GM21528 (cell line): ENCODE measurements around the gene ANTXRL.
"Not testable (repeated sequence)": the region's sequence is repeated elsewhere in the genome, so short reads cannot be mapped to it uniquely, and the experiment has no call there.

Source experiments
- ATAC-seq: cut with Tn5 transposase; IDR thresholded peaks from one replicate; pipeline ENCODE4 v1.9.1; 2021; ENCODE audit warnings: mild to moderate bottlenecking, moderate library complexity; ENCODE audit not compliant: unreplicated experiment, low FRiP score

The ANTXRL gene

GRCh38 chr10:46305079-46305818, 18.5 kb downstream of the ANTXRL start:
- no peak for ATAC-seq

GRCh38 chr10:46305986-46306385, 19.2 kb downstream of the ANTXRL start:
- no peak for ATAC-seq

DNA sequence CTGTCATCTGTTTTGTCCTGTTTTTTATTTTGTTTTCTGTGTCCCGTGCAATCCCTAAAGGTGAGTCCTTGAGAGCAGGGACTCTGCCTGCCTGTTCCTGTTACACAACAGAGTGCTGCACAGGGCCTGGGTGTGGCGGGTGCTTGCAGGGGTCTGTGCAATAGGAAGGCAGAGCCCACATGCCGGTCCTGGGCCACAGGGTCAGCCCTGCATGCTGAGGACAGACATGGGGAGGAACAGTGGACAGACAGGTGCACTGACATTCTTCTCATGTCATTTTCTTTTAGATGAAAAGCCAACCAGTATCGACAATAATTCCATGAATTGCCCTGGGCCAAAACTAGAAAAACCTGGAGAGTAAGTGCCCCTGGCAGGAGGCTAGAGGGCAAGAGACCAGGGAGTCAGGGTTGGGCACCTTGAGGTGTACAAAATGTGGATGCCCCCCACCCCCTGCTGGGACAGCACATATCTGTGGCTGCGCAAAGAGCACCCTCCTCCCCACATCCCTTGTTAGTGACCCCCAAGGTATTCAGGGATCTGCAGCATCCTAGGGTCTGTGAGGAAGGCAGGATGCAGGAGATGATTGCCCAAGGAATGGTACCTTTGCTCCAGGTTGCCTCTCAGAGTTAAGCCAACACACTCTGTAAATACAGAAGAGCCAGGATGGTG, 19.9 kb downstream of the ANTXRL start:
- no peak for ATAC-seq

DNA sequence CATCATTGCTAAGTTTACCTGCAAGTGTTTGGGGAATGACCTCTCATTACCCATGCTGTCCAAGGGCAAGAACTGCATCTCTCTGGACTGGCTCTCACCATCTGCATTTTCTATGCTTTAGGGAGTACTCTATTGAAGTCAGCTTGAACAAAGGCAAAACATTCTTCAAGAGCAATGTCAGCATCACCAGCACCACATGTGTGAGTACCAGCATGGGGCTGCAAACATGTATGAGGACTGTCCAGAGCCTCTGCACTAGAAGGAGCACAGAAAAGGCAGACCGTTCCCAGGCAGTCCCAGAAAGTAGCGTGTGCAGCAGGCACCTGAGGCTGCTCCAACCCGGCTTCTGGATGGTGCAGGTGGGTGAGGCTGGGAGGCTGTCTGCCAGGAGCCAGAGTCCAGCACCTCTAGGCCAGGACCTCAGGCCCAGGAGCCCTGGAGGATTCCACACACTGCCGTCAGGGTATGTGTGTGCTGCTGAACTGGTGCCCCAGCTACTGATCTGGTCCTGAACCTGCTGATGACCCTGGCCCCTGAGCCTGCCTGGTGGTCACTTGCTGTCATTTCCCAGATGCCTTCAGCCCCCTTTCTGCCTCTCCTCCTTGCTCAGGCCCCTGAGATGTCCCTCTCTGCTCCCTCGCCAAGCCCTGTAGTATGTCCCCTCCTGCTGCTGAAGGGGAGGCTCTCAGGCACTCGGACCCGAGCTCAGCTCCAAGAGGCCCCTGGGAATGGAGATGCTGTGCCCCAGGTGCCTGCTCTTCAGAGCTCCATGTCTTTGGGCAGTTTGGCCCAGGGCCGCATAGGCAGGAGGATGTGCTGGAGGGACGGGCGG, 20.7 kb downstream of the ANTXRL start:
- ATAC-seq: no peak

DNA sequence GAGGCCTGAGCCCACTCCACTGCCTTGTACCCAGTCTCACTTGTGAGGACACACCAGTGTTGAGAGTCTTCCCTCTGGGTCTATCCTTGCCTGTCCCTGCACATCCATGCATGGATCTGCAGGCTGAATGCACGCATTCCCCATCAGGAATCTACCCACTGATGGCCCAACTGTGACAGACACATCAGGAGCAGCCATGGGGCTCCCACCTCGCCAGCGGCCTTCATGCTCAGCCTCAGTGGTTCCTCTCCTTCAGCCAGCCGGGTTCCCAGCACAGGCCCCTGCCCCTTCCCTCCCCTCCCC, 21.3 kb downstream of the ANTXRL start:
- ATAC-seq: no peak

DNA sequence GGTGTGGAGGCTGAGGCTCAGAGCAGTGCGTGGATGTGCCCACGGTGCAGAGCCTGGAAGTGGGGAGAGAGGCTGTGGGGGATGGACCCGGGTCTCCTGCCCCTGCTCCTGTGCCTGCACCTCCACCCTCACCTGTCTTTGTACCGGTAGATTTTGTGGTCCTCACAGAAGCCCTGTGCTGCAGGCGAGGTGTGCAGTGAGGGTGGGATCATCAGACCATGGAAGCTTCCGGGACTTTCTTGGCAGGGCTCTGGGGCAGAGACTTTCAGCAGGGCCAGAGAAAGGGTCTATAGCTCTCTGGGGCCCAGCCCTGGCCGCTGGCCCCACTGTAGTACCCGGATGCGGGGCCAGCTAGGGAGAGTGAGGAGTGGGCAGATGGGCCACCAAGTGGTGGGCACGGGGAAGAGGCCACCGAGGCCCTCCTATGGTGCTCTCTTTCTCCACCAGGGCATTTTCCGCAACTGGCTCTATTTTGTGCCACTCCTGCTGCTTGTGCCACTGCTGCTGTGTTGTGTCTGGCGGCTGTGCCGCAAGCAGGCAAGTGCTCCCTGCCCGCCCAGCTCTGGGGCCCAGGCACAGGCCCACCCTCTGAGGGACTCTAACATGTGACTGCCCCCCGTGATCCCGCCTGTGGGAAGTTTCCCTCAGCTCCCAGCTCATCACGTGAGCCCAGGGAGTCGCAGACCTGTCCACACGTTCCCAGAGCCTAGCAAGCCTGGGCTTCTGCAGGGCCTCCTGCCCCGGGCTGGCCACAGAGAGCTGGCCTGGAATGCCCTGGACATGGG, 22.1 kb downstream of the ANTXRL start:
- ATAC-seq: no peak

GRCh38 chr10:46309511-46310142, 22.8 kb downstream of the ANTXRL start:
- no peak for ATAC-seq

- no peak for ATAC-seq
Measured at GRCh38 chr10:46310143-46310514, 23.3 kb downstream of the ANTXRL start.

- no peak for ATAC-seq
Measured at GRCh38 chr10:46310851-46311250, 24.1 kb downstream of the ANTXRL start.

DNA sequence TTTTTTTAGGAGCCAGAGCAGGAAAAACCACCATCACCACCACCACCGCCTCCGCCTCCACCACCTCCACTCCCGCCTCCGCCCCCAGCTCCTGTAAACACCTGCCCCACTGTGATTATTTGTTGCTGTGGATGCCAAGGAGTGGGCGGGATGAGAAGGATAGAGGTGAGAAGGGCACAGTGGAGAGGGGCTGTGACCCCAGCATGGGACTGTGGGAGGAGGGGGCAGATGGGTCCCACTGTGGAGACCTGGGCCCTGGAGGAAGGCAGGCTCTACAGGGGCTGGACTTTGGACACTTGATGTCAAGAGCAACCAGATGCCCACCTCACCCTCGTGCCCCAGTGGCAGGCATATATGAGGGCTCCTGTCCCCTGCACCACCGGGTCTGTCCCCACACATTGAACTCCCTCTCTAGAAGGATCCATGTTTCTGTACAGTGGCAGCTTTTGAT, 24.7 kb downstream of the ANTXRL start:
- no peak for ATAC-seq

DNA sequence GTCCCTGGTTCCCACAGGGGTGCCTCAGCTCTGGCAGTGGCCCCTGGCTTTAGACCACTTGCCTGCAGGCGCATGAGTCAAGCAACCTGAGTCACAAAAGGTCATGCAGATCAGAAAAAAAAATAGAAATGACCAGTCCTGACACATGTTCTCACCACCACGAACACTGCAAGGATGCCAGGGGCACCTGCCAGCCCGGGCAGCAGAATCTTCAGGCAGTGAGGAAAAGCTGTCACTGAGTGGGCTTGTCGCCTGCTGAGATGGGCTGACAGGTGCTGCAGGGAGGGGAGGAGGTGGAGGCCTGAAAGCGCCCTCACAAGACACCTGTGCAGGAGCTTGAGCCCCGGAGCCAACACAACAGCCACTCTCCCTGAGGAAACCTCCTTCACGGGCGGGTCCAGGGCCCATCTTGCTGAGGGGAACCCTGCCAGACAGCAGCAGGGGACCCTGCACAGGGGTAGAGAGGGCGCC, 25.2 kb downstream of the ANTXRL start:
- not testable (repeated sequence) for ATAC-seq

DNA sequence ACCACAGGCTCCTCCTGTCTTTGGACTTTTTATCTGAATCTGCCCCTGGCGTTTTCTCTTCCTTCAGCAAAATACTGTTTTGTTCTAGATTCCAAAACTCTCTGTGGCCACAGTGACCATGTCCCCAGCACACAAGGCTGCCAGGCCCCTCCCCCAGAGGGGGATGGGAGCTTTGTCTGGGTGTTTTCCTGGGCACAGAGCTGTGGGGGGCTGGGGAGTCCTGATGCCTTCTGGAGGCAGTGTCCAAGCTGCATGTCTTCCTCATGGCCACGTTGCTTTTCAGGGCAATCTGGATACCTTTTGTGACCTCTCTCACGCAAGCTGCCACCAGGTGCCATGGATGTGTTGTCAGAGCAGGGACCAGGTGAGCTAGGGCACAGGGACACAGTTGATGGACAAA, 26.2 kb downstream of the ANTXRL start:
- ATAC-seq: no peak

DNA sequence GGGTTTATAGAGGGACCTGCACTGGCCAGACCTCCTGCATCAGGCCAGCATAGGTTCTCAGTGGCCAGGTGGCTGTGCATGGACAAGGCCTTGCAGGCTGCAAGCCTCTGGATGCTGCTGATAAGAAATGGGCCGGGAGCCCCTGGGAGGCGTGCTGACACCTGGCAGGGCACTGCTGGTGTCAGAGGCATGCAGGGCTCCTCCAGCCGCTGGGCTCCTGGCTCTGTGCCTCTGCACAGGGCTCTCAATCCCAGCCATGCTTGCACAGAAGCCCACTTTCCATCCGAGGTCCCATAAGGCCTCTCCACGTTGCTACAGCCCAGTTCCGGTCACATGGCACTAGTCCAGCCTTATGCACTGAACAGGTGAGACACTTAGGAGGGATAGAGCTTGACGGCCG, 27.3 kb downstream of the ANTXRL start:
- no peak for ATAC-seq

GRCh38 chr10:46315071-46315860, 28.5 kb downstream of the ANTXRL start:
- ATAC-seq: not testable (repeated sequence)

- no peak for ATAC-seq
Measured at GRCh38 chr10:46317370-46317769, 30.6 kb downstream of the ANTXRL start.

GRCh38 chr10:46317889-46318288, 31.1 kb downstream of the ANTXRL start:
- no peak for ATAC-seq

DNA sequence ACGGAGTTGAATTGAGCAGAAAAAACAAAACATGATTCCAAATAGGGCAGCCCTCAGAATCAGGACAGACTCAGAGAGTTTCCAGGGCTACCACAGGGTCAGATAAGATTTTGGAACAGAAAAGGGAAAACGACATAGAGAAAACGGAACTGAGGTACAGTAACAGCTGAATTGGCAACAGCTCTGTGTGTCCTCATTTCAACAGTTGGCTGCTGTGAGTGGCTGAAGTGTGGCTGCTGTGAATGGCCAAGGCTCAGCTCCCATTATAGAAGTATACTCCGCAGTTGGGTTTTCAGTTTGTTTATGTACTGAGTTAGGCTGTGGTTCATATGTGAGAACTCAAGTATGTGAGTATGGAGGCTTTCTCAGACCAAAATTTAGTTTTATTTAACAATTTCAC, 32.0 kb downstream of the ANTXRL start:
- no peak for ATAC-seq

- no peak for ATAC-seq
Measured at GRCh38 chr10:46319389-46319788, 32.6 kb downstream of the ANTXRL start.

GRCh38 chr10:46321770-46322169, 35.0 kb downstream of the ANTXRL start:
- ATAC-seq: no peak
